ENCODE data around the gene E4F1.

E4F1 gene

GRCh38 chr16:2277466-2278271, 54.3 kb downstream of the E4F1 start:
- H3K4me3 ChIP-seq (ENCODE audit: low read depth, low read length): no peak overlapping the region
- TF ChIP-seq CTCF (IDR thresholded peaks at IDR 0.05; ENCODE audit: insufficient read depth, low read length, missing control alignments): no peak
- POLR2A ChIA-PET: no interaction called here
- CTCF ChIA-PET: no interaction called here
- DNase-seq (ENCODE audit: low read depth, low spot score): no peak

- TF ChIP-seq CTCF (IDR thresholded peaks at IDR 0.05; ENCODE audit: insufficient read depth, low read length, missing control alignments): no peak
- no peak overlapping the region for H3K4me3 ChIP-seq (ENCODE audit: low read depth, low read length)
- no peak for DNase-seq (ENCODE audit: low read depth, low spot score)
- ChIA-PET CTCF (no interaction called here), POLR2A (interaction anchor here (1.1 kb wide), 1 partner anchor 15 kb away, joined by 3 read pairs; no protein-coding TSS in a partner anchor)
Observed at GRCh38 chr16:2278272-2278608, 54.8 kb downstream of the E4F1 start.

DNA sequence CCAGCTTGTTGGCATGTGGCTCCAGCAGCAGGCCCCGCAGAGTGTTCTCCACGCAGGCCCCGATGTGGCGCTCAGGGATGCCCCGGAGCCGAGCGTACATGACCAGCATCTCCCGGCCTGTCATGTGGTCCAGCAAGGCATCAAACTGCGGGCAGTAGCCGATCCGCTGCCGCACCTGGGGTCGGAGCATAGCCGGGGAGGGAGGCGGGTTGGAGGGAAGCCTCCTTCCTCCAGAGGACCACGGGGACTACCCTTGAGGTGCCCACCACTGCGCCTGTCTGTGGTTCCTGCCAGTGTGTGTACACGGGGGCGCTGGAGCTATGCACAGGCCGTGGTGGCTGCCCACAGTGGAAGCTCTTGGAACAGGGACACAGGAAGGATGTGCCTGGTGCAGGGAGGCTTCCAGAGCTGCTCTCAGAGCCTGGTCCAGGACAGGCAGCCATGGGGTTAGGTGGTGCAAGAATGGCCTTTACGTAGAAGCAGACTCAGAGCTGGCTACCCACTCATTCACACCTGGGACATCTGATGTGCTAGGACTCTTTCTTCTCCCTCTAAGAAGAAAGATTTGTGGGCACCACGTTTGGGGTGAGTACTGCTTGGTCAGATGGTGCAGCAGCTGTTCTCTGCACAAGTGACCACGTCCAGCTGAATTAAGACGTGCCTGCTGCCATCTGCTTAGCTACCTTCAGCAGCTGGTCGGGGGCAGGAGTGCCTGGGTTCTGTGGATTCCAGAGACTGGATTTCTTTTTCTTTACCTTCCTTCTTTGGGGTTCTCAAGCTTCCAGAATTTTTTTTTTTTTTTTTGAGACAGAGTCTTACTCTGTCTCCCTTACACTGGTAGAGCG, 55.8 kb downstream of the E4F1 start:
- TF ChIP-seq CTCF (IDR thresholded peaks at IDR 0.05; ENCODE audit: insufficient read depth, low read length, missing control alignments): no peak
- POLR2A ChIA-PET: interaction anchor here (1.1 kb wide), 1 partner anchor 15 kb away, joined by 3 read pairs; no protein-coding TSS in a partner anchor

GRCh38 chr16:2280461-2280860, 57.1 kb downstream of the E4F1 start:
- H3K4me3 ChIP-seq (ENCODE audit: low read depth, low read length): no peak overlapping the region
- ChIA-PET CTCF (no interaction called here), POLR2A (interaction anchor here (0.6 kb wide), 1 partner anchor 14 kb away, joined by 4 read pairs; no protein-coding TSS in a partner anchor)
- no peak for DNase-seq (ENCODE audit: low read depth, low spot score)
- no peak for TF ChIP-seq CTCF (IDR thresholded peaks at IDR 0.05; ENCODE audit: insufficient read depth, low read length, missing control alignments)

More for the DNA sequence above, 55.8 kb downstream of the E4F1 start:
- CTCF ChIA-PET: no interaction called here
- no peak for DNase-seq (ENCODE audit: low read depth, low spot score)
- H3K4me3 ChIP-seq (ENCODE audit: low read depth, low read length): no peak overlapping the region

DNA sequence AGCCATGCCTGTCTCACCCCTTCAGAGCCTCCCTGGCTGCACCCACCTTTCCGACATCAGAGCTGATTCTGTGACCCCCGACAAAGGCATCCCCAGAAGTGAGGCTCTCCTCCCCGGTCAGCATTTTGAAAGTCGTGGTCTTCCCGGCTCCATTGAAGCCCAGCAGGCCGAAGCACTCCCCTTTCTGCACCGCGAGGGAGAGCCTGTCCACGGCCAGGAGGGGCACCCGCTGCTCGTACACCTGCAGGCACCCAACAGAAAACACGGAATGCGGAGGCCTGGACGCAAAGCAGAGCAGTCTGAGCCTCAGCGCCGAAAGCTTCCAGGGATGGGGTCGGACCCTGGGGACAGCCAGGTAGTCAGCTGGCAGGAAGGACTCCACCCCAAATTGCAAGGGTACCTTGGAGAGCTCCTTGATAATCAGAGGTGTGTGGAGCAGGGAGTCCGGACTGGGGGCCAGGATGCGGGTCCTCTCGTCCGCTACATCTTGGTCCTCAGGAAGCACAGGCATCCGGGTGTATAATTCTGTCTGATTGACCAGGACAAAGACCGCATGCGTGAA, 57.7 kb downstream of the E4F1 start:
- H3K4me3 ChIP-seq (ENCODE audit: low read depth, low read length): no peak overlapping the region
- ChIA-PET POLR2A (interaction anchor here (0.6 kb wide), 1 partner anchor 13 kb away, joined by 4 read pairs; no protein-coding TSS in a partner anchor), CTCF (no interaction called here)
- no peak for TF ChIP-seq CTCF (IDR thresholded peaks at IDR 0.05; ENCODE audit: insufficient read depth, low read length, missing control alignments)
- DNase-seq (ENCODE audit: low read depth, low spot score): no peak

- no peak for DNase-seq (ENCODE audit: low read depth, low spot score)
- ChIA-PET POLR2A (no interaction called here), CTCF (no interaction called here)
- H3K4me3 ChIP-seq (ENCODE audit: low read depth, low read length): no peak overlapping the region
- no peak for TF ChIP-seq CTCF (IDR thresholded peaks at IDR 0.05; ENCODE audit: insufficient read depth, low read length, missing control alignments)
Observed at GRCh38 chr16:2282262-2282661, 58.9 kb downstream of the E4F1 start.
